HepG2 (cell line): ENCODE measurements around the gene HABP2. TPM values are rescaled to one million over a fixed set of nuclear protein-coding genes. Genes with fewer than 3 reads are reported as not detected.
A peak's percentile ranks its signal among the peaks of the same experiment; 100 is the strongest.

Experiments used
- ATAC-seq: fragments of 200-7000 bp; cut with Tn5 transposase; 3 replicates; pipeline ENCODE4 v1.9.1; 2020; ENCODE audit warnings: mild to moderate bottlenecking, moderate library complexity
- BruUV-seq: library from RNA; stranded (reverse); fragments of 400-500 nt; replicated peaks from 2 replicates; lab custom pipeline; 2021; lab: Mats Ljungman, UMichigan
- CTCF ChIA-PET: fragments of 300-600 bp; formaldehyde crosslinking; extraction: SDS; loops from one replicate; lab custom pipeline; 2021; ENCODE audit warnings: low total read pairs, inconsistent platforms, low intra/inter-chr PET ratio; lab: Yijun Ruan, JAX
- POLR2A ChIA-PET: fragments of 350-600 bp; sonication (Branson Sonifier 250); formaldehyde crosslinking; loops from one replicate; lab custom pipeline; 2020; ENCODE audit warnings: antibody characterized with exemption, inconsistent platforms; lab: Yijun Ruan, JAX
- DNase-seq: peaks from one replicate; pipeline ENCODE4 v3.0.0-alpha.2; 2015; ENCODE audit warnings: low spot score
- FAIRE-seq: peaks from 3 replicates; lab custom pipeline; 2011; peaks lifted over from hg19 to GRCh38; lab: Jason Lieb, UNC
- H2AFZ ChIP-seq: one replicate; pipeline ENCODE4 v1.6.1; 2011; ENCODE audit warnings: low read length, inconsistent platforms
- H3K27ac ChIP-seq: fragments of 300-600 bp; 3 replicates; pipeline ENCODE4 v1.8.0; 2011; ENCODE audit warnings: mixed run types, mild to moderate bottlenecking, mixed read lengths, low read length, inconsistent platforms; ENCODE audit not compliant: insufficient read depth; ENCODE audit errors: extremely low read length
- H3K27me3 ChIP-seq, 2 experiments: fragments of 200-600 bp in 1 of 2; 2 replicates in 1 of 2; 3 replicates in 1 of 2; pipeline versions ENCODE4 v1.6.0 to v1.8.0; 2011; ENCODE audit warnings: low read length in 2 of 2, mild to moderate bottlenecking in 2 of 2, moderate library complexity in 2 of 2, inconsistent platforms in 1 of 2; ENCODE audit not compliant: insufficient read depth in 2 of 2, control insufficient read depth in 1 of 2
- H3K36me3 ChIP-seq, 2 experiments: fragments of 200-600 bp in 1 of 2; replicated peaks in 1 of 2; 2 replicates in 1 of 2; 3 replicates in 1 of 2; pipeline versions ENCODE4 v1.5.1 to v1.8.0; 2011; ENCODE audit warnings: low read length in 2 of 2, inconsistent platforms in 1 of 2; ENCODE audit not compliant: insufficient read depth in 2 of 2, control insufficient read depth in 1 of 2
- H3K4me1 ChIP-seq: 2 replicates; pipeline ENCODE4 v1.5.1; 2012; ENCODE audit warnings: low read length, inconsistent platforms; ENCODE audit not compliant: insufficient read depth
- H3K4me2 ChIP-seq: 2 replicates; pipeline ENCODE4 v1.6.0; 2011; ENCODE audit warnings: low read depth, low read length, inconsistent platforms
- H3K4me3 ChIP-seq, 3 experiments: fragments of 200-600 bp in 1 of 3; sonication (generic), shearing (Covaris generic) in 1 of 3; replicated peaks in 1 of 3; 2 replicates each; pipeline ENCODE4 v1.5.1; 2011 to 2016; ENCODE audit warnings: low read length in 3 of 3, inconsistent platforms in 2 of 3, low read depth in 2 of 3, mild to moderate bottlenecking in 2 of 3, control low read depth in 1 of 3, mixed read lengths in 1 of 3; ENCODE audit not compliant: insufficient read depth in 1 of 3
- H3K79me2 ChIP-seq: one replicate; pipeline ENCODE4 v1.6.1; 2011; ENCODE audit warnings: low read length, inconsistent platforms; ENCODE audit not compliant: insufficient read depth
- H3K9ac ChIP-seq: 2 replicates; pipeline ENCODE4 v1.6.0; 2011; ENCODE audit warnings: mild to moderate bottlenecking, low read depth, low read length, inconsistent platforms; ENCODE audit not compliant: insufficient read depth
- H3K9me3 ChIP-seq: 2 replicates; pipeline ENCODE4 v1.5.1; 2012; ENCODE audit warnings: mild to moderate bottlenecking, low read length
- H4K20me1 ChIP-seq: 2 replicates; pipeline ENCODE4 v1.6.0; 2011; ENCODE audit warnings: inconsistent platforms, mild to moderate bottlenecking, low read length, moderate library complexity; ENCODE audit not compliant: insufficient read depth
- CTCF ChIP-seq: sonication (generic); formaldehyde crosslinking; IDR thresholded peaks from 2 replicates; pipeline ENCODE4 v1.5.0; 2020; ENCODE audit warnings: mild to moderate bottlenecking, missing genetic modification reagents, moderate library complexity
- FOXM1 ChIP-seq: sonication (generic); formaldehyde crosslinking; IDR thresholded peaks from 2 replicates; pipeline ENCODE4 v1.5.0; 2020; ENCODE audit warnings: missing genetic modification reagents
- GMEB1 ChIP-seq: sonication (generic); formaldehyde crosslinking; IDR thresholded peaks from 2 replicates; pipeline ENCODE4 v1.5.1; 2020; ENCODE audit warnings: missing genetic modification reagents, mild to moderate bottlenecking, borderline replicate concordance
- KLF15 ChIP-seq: sonication (generic); formaldehyde crosslinking; IDR thresholded peaks from 2 replicates; pipeline ENCODE4 v1.8.1; 2023; ENCODE audit warnings: borderline replicate concordance, mild to moderate bottlenecking, inconsistent platforms, missing genetic modification reagents, mixed read lengths
- MTA1 ChIP-seq: sonication (generic); formaldehyde crosslinking; IDR thresholded peaks from 2 replicates; pipeline ENCODE4 v1.4.0; 2020; ENCODE audit warnings: missing genetic modification reagents, mild to moderate bottlenecking, borderline replicate concordance
- MYPOP ChIP-seq: sonication (generic); formaldehyde crosslinking; IDR thresholded peaks from 2 replicates; pipeline ENCODE4 v1.8.1; 2023; ENCODE audit warnings: mild to moderate bottlenecking, moderate library complexity, missing genetic modification reagents
- REST ChIP-seq, 2 experiments: IDR thresholded peaks; 2 replicates each; pipeline ENCODE4 v1.6.1; 2011 to 2012; ENCODE audit warnings: low read length in 2 of 2, borderline replicate concordance in 1 of 2, low read depth in 1 of 2, mild to moderate bottlenecking in 1 of 2, moderate library complexity in 1 of 2
- SETDB1 ChIP-seq: sonication (generic); formaldehyde crosslinking; IDR thresholded peaks from 2 replicates; pipeline ENCODE4 v1.5.1; 2020; ENCODE audit warnings: missing genetic modification reagents, mild to moderate bottlenecking, borderline replicate concordance
- SOX13 ChIP-seq, 3 experiments: fragments of 450-650 bp in 1 of 3; sonication (generic) in 1 of 3; formaldehyde crosslinking in 1 of 3; IDR thresholded peaks in 2 of 3; conservative IDR thresholded peaks in 1 of 3; 2 replicates each; pipeline versions ENCODE4 v1.5.0 to v1.6.1; 2016 to 2020; ENCODE audit warnings: antibody characterized with exemption in 1 of 3, mild to moderate bottlenecking in 1 of 3, missing compliant biosample characterization in 1 of 3, missing genetic modification reagents in 1 of 3, moderate library complexity in 1 of 3
- ZFP62 ChIP-seq: sonication (generic); formaldehyde crosslinking; IDR thresholded peaks from 2 replicates; pipeline ENCODE4 v1.4.0; 2020; ENCODE audit warnings: missing genetic modification reagents
- ZNF362 ChIP-seq: sonication (generic); formaldehyde crosslinking; IDR thresholded peaks from 2 replicates; pipeline ENCODE4 v1.4.0; 2020; ENCODE audit warnings: missing genetic modification reagents, mild to moderate bottlenecking, borderline replicate concordance
- ZNF720 ChIP-seq: sonication (generic); formaldehyde crosslinking; IDR thresholded peaks from 2 replicates; pipeline ENCODE4 v1.4.0; 2020; ENCODE audit warnings: missing genetic modification reagents
- WGBS: methylation state at CpG from one replicate; pipeline ENCODE4 v1.1.6; 2017; ENCODE audit warnings: low lambda C conversion rate; 5-methylcytosine and 5-hydroxymethylcytosine counted together
- in situ Hi-C: cut with HindIII; loops from 2 replicates; pipeline ENCODE4 v1.10.0; 2017; ENCODE audit warnings: low pct_unique_long_range_greater_than_20kb; ENCODE audit not compliant: extremely low pct_ligation_motif_present
- intact Hi-C: fragments of 100-400 bp; cut with micrococcal nuclease; formaldehyde crosslinking; loops from one replicate; pipeline ENCODE4 v1.10.0; 2022; ENCODE audit not compliant: unreplicated experiment
- polyA plus RNA-seq, 8 experiments: library from polyadenylated mRNA; depleted of rRNA in 3 of 8; stranded (reverse) in 7 of 8; unstranded in 1 of 8; fragments of >200 nt; fragmentation: Illumina TruSeq in 4 of 8; extraction: Trizol in 4 of 8; gene quantifications; 2 replicates each; pipeline versions ENCODE4 v1.2.1 to v1.2.3, GENCODE V29; 2011 to 2016; ENCODE audit warnings: low read depth in 4 of 8, missing spikeins in 1 of 8, mixed read lengths in 1 of 8; ENCODE audit not compliant: insufficient read depth in 1 of 8
- total RNA-seq, 5 experiments: library from RNA; depleted of rRNA; stranded (reverse); fragments of >200 nt; fragmentation: Illumina TruSeq; extraction: Trizol; gene quantifications; 2 replicates each; pipeline ENCODE4 v1.2.3, GENCODE V29; 2016; ENCODE audit warnings: low read depth in 1 of 5

The HABP2 gene
- total and polyA plus RNA-seq, 2 of the 13 experiments (the other 11 are each of a cell fraction or from before 2014, with no cell fraction given), result 0.12 to 0.13 TPM

GRCh38 chr10:113616244-113617074, 63.6 kb downstream of the HABP2 start:
- CTCF ChIA-PET, result no interaction called here
- DNase-seq (peak; percentile 6), FAIRE-seq (no peak), ATAC-seq (no peak)
- H3K36me3 ChIP-seq, result no peaks in the 10 kb centered on the region
- no peak overlapping the region for H3K9ac ChIP-seq
- no peak overlapping the region for H3K27ac ChIP-seq
- H2AFZ ChIP-seq, result no peak overlapping the region
- peaks cover 0 to 12% of the 10 kb centered on the region in 2 experiments; a peak in 3 of 5 replicates for H3K27me3 ChIP-seq
- no peaks in the 10 kb centered on the region for H3K4me1 ChIP-seq
- WGBS, result 21% methylated on average over 5 of the region's 5 CpGs
- no peak overlapping the region for H3K4me3 ChIP-seq
- intact Hi-C loops (no loop called here), in situ Hi-C loops (no loop called here)
- no peak overlapping the region for H3K4me2 ChIP-seq
- POLR2A ChIA-PET, result no interaction called here
- H3K9me3 ChIP-seq, result no peaks in the 10 kb centered on the region
- no peaks in the 10 kb centered on the region for H3K79me2 ChIP-seq
- no peaks in the 10 kb centered on the region for H4K20me1 ChIP-seq
- BruUV-seq, result no TSS peak
- no peak for TF ChIP-seq SETDB1
- no peak for TF ChIP-seq REST (IDR thresholded peaks at IDR 0.05; ENCODE audit: borderline replicate concordance in 1 of 2, low read depth in 1 of 2, low read length in 2 of 2)
- TF ChIP-seq CTCF, result peak; percentile 41
- no peak for TF ChIP-seq ZNF720 (CRISPR knock-in tag)
- no peak for TF ChIP-seq GMEB1 (CRISPR knock-in tag)
- TF ChIP-seq ZNF362 (CRISPR knock-in tag), result no peak
- TF ChIP-seq MYPOP (CRISPR knock-in tag), result no peak
- TF ChIP-seq MTA1 (CRISPR knock-in tag), result no peak
- TF ChIP-seq KLF15 (CRISPR knock-in tag), result no peak
- TF ChIP-seq ZFP62, result no peak
- TF ChIP-seq FOXM1 (CRISPR knock-in tag), result no peak
- no peak for TF ChIP-seq SOX13 (IDR thresholded peaks at IDR 0.05)
- no peak for TF ChIP-seq SOX13 (CRISPR knock-in tag; conservative IDR thresholded peaks at IDR 0.05 in 1 of 2, IDR thresholded peaks at IDR 0.05 in 1 of 2)
